ENCODE measurements around the gene PKP2. TPM values are rescaled to one million over a fixed set of nuclear protein-coding genes. Genes with fewer than 3 reads are reported as not detected.

Gene PKP2
- total RNA-seq, 4 donors from 2014 or later, result 0.62 to 3.3 (median 1.2) TPM

DNA sequence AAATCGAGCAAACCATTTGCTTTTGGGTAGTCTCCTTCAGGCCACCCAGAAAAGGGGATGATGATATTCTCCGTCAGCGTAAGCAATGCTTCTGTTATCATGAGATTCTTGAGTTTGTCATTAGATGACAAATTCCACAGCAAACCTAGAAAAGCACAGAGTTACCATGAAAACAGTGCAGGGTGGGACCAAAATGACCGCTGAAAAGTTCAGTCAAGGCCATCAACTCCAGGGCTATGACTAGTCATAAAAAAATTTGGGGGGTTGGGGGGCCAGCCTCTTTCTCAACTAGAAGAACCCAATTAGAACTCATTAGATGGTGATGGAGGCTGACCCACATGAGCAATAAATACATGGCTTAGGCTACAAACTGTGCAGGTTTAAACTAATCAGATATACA is 55.5 kb downstream of the PKP2 start:
- Histone ChIP-seq H3K27ac (no peak overlapping the region), H3K4me3 (no peak overlapping the region), H3K27me3 (peaks cover 5% of the 10 kb centered on the region), H3K4me1 (no peaks in the 10 kb centered on the region), H3K36me3 (no peaks in the 10 kb centered on the region), H3K9me3 (no peaks in the 10 kb centered on the region)
- TF ChIP-seq POLR2AphosphoS5 (IDR thresholded peaks at IDR 0.05), result no peak
- no peak for TF ChIP-seq EP300 (IDR thresholded peaks at IDR 0.05)
- no peak for TF ChIP-seq POLR2A (IDR thresholded peaks at IDR 0.05)
- TF ChIP-seq, protein P1, sequence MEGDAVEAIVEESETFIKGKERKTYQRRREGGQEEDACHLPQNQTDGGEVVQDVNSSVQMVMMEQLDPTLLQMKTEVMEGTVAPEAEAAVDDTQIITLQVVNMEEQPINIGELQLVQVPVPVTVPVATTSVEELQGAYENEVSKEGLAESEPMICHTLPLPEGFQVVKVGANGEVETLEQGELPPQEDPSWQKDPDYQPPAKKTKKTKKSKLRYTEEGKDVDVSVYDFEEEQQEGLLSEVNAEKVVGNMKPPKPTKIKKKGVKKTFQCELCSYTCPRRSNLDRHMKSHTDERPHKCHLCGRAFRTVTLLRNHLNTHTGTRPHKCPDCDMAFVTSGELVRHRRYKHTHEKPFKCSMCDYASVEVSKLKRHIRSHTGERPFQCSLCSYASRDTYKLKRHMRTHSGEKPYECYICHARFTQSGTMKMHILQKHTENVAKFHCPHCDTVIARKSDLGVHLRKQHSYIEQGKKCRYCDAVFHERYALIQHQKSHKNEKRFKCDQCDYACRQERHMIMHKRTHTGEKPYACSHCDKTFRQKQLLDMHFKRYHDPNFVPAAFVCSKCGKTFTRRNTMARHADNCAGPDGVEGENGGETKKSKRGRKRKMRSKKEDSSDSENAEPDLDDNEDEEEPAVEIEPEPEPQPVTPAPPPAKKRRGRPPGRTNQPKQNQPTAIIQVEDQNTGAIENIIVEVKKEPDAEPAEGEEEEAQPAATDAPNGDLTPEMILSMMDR (IDR thresholded peaks at IDR 0.05), result no peak
- no peak for ATAC-seq
- WGBS, 2 donors (ENCODE audit: low coverage in 1 of 2), result 75 to 94% methylated on average over 2 to 4 of the region's 4 CpGs

DNA sequence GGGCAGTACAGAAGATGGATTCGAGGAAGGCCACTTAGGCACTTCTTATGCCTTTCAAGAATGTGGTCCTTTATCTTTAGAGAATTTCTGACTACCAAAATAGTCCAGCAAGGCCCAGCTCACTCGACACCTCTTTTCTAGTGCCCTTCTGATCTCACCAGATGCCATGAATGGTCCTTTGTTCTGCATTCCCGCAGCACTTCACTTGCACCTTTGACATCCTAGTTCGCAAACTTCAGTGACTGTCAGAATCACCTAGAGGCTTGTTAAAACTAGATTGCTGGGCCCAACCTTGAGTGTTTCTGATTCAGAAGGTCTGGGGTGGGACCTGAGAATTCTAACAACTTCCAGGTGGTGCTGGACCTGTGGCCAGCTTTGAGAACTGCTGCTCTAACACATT is 56.7 kb downstream of the PKP2 start:
- H3K36me3 ChIP-seq, result no peaks in the 10 kb centered on the region
- TF ChIP-seq POLR2A (IDR thresholded peaks at IDR 0.05) (no peak), EP300 (IDR thresholded peaks at IDR 0.05) (no peak)
- TF ChIP-seq, protein P1 (IDR thresholded peaks at IDR 0.05), result no peak
- WGBS, 2 donors (ENCODE audit: low coverage in 1 of 2), result 36 to 68% methylated on average over 1 to 4 of the region's 4 CpGs
- H3K4me3 ChIP-seq, result no peak overlapping the region
- H3K27ac ChIP-seq, result no peak overlapping the region
- no peaks in the 10 kb centered on the region for H3K27me3 ChIP-seq
- no peak for ATAC-seq
- H3K4me1 ChIP-seq, result no peaks in the 10 kb centered on the region
- H3K9me3 ChIP-seq, result no peaks in the 10 kb centered on the region

DNA sequence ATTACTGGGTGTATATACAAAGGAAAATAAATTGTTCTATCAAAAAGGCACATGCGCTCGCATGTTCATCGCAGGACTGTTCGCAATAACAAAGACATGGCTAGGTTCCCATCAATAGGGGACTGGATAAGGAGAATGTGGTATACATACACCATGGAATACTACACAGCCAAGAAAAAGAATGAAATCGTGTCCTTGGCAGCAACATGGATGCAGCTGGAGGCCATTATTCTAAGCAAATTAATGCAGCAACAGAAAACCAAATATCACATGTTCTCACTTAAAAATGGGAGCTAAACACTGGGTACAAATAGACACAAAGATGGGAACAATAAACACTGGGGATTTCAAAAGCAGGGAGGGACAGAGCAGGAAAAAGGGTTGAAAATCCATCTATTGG is 58.6 kb downstream of the PKP2 start:
- H3K36me3 ChIP-seq, result no peaks in the 10 kb centered on the region
- H3K4me3 ChIP-seq, result no peak overlapping the region
- H3K9me3 ChIP-seq, result no peaks in the 10 kb centered on the region
- H3K4me1 ChIP-seq, result no peaks in the 10 kb centered on the region
- H3K27me3 ChIP-seq, result no peaks in the 10 kb centered on the region
- no peak overlapping the region for H3K27ac ChIP-seq
- ATAC-seq, result no peak
- whole genome bisulfite sequencing, 2 donors (ENCODE audit: low coverage in 1 of 2), result 90 to 94% methylated on average over 5 of the region's 5 CpGs
- TF ChIP-seq POLR2AphosphoS5 (IDR thresholded peaks at IDR 0.05), result no peak
- TF ChIP-seq, protein P1 (IDR thresholded peaks at IDR 0.05), result no peak
- TF ChIP-seq POLR2A (IDR thresholded peaks at IDR 0.05), result no peak
- TF ChIP-seq EP300 (IDR thresholded peaks at IDR 0.05), result no peak

DNA sequence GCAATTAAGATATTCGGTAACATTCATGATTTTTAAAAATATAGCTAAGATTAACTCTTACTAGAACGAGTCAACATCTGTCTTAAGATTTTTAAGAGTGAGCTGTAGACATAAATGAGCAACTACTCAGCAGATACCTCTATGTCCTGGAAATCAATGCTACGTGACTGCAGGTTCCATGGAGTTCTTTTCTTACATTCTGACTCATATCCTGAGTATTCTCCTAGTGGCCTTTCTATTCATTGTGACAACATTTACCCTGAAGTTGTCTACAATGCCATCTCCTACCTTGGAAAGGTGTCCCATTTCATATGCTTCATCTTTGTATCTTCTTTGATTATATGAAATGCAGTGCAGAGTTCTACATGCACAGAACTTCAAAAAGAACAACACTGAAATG is 59.9 kb downstream of the PKP2 start:
- H3K4me1 ChIP-seq, result no peaks in the 10 kb centered on the region
- no peaks in the 10 kb centered on the region for H3K27me3 ChIP-seq
- no peak overlapping the region for H3K27ac ChIP-seq
- no peaks in the 10 kb centered on the region for H3K9me3 ChIP-seq
- H3K36me3 ChIP-seq, result no peaks in the 10 kb centered on the region
- no peak for ATAC-seq
- no peak overlapping the region for H3K4me3 ChIP-seq
- no peak for TF ChIP-seq EP300 (IDR thresholded peaks at IDR 0.05)
- no peak for TF ChIP-seq POLR2AphosphoS5 (IDR thresholded peaks at IDR 0.05)
- no peak for TF ChIP-seq POLR2A (IDR thresholded peaks at IDR 0.05)
- TF ChIP-seq, protein P1 (IDR thresholded peaks at IDR 0.05), result no peak
- 74% methylated on average over 3 of the region's 3 CpGs for WGBS, 2 donors (ENCODE audit: low coverage in 1 of 2)

DNA sequence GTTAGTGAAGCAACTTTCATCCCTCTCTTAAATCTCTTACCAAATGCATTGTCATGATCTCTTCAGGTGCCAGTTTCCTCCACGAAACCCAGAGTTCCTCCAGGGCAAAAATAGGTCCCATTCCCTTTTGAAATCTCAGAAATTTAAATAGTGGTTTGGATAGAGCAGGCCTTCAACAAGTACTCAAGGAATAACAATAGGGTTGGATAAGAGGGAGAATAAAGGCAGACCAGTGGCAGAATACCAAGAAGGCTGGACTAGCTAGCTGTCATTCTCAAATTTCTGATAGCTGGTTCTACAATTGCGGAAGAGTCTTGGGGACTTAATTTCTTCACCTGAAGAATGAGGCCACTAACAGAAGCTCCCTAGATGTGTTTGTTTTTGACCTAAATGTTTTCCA is 62.5 kb downstream of the PKP2 start:
- Histone ChIP-seq H3K9me3 (no peaks in the 10 kb centered on the region), H3K27ac (no peak overlapping the region), H3K36me3 (no peaks in the 10 kb centered on the region), H3K27me3 (no peaks in the 10 kb centered on the region), H3K4me3 (no peak overlapping the region), H3K4me1 (no peaks in the 10 kb centered on the region)
- WGBS, 2 donors (ENCODE audit: low coverage in 1 of 2), result 75 to 100% methylated on average over 2 of the region's 2 CpGs
- no peak for ATAC-seq
- no peak for TF ChIP-seq EP300 (IDR thresholded peaks at IDR 0.05)
- no peak for TF ChIP-seq POLR2A (IDR thresholded peaks at IDR 0.05)
- TF ChIP-seq, protein P1 (IDR thresholded peaks at IDR 0.05), result no peak
- no peak for TF ChIP-seq POLR2AphosphoS5 (IDR thresholded peaks at IDR 0.05)
